Gastrocnemius medialis (tissue), 4 donors: Measurements from ENCODE around the gene RASSF8. TPM values are rescaled to one million over a fixed set of nuclear protein-coding genes. Genes with fewer than 3 reads are reported as not detected.

Experiments used
- ATAC-seq, 2 donors: fragments of 150-250 bp; one replicate each; pipeline ENCODE4 v1.9.1; 2016
- DNase-seq, 2 donors: peaks; one replicate each; pipeline ENCODE4 v3.0.0-alpha.2; 2019
- H3K27ac ChIP-seq, 4 donors: fragments of 200-600 bp; sonication (generic); 1 replicate in 1 of 4; 2 replicates in 3 of 4; pipeline ENCODE4 v1.5.1; 2016 to 2018; ENCODE audit warnings: mild to moderate bottlenecking in 2 of 4, moderate library complexity in 1 of 4
- H3K27me3 ChIP-seq, 3 donors: fragments of 200-600 bp; sonication (generic) in 2 of 3; 1 replicate in 1 of 3; 2 replicates in 2 of 3; pipeline versions ENCODE4 v1.5.1 to v1.6.0; 2016 to 2019; ENCODE audit warnings: mild to moderate bottlenecking in 1 of 3, moderate library complexity in 1 of 3
- H3K36me3 ChIP-seq, 2 donors: fragments of 200-600 bp; sonication (generic) in 1 of 2; one replicate each; pipeline ENCODE4 v1.5.1; 2017 to 2018
- H3K4me1 ChIP-seq, 2 donors: fragments of 200-600 bp; sonication (generic) in 1 of 2; one replicate each; pipeline ENCODE4 v1.5.1; 2016 to 2017; ENCODE audit warnings: mild to moderate bottlenecking in 2 of 2
- H3K4me3 ChIP-seq, 4 donors: fragments of 200-600 bp; sonication (generic) in 3 of 4; 1 replicate in 1 of 4; 2 replicates in 3 of 4; pipeline ENCODE4 v1.5.1; 2016 to 2019; ENCODE audit warnings: mild to moderate bottlenecking in 2 of 4
- H3K9me3 ChIP-seq, 3 donors: fragments of 200-600 bp; sonication (generic) in 2 of 3; 1 replicate in 1 of 3; 2 replicates in 2 of 3; pipeline ENCODE4 v1.5.1; 2016 to 2019
- POLR2A ChIP-seq, 2 donors: fragments of 450-650 bp; IDR thresholded peaks; one replicate each; pipeline ENCODE4 v1.6.1; 2017; ENCODE audit warnings: antibody characterized with exemption in 2 of 2, mild to moderate bottlenecking in 2 of 2, moderate library complexity in 2 of 2
- in situ Hi-C, 4 donors: fragments of 200-750 bp; cut with MboI; loops; one replicate each; pipeline versions ENCODE4 v1.15.0 to v1.8.0; 2017; ENCODE audit warnings: low sequenced_read_pairs in 4 of 4
- intact Hi-C: fragments of 100-400 bp; cut with DNase I; formaldehyde crosslinking; loops from one replicate; pipeline ENCODE4 v1.15.1; 2023; ENCODE audit warnings: low total_unique reads
- total RNA-seq, 4 donors: library from RNA; depleted of rRNA; stranded (reverse); fragments of >200 nt; gene quantifications; one replicate each; pipeline versions ENCODE4 v1.1.0 to v1.2.3, GENCODE V29; 2016
- TF ChIP-seq, protein P1 (sequence below), 5 experiments: fragments of 450-650 bp in 3 of 5; fragments of 200-600 bp in 2 of 5; sonication (generic) in 2 of 5; IDR thresholded peaks in 4 of 5; conservative IDR thresholded peaks in 1 of 5; 1 replicate in 4 of 5; 2 replicates in 1 of 5; pipeline ENCODE4 v1.5.1; 2016 to 2019; ENCODE audit warnings: antibody characterized with exemption in 5 of 5, mild to moderate bottlenecking in 3 of 5, moderate library complexity in 3 of 5

The RASSF8 gene
- total RNA-seq, 4 donors from 2014 or later = 23.6 to 36.8 (median 28.0) TPM

DNA sequence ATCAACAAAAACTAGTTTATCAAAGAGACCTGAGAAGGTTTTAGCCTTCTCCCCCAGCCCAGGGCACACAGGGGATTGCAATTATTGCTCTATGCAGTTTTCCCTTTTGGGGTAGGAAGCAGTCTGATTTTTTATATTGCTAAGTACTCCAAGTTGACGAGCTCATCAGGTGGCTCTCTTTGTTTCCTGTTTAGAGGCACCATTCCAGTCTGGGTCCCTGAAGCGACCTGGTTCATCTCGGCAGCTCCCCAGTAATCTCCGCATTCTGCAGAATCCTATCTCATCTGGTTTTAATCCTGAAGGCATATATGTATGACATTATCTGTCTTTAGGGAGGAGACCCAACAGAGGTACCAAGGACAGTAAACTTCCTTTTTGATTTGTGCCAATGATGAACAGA is 110.0 kb downstream of the RASSF8 start:
- no peaks in the 10 kb centered on the region for H3K4me1 ChIP-seq
- ATAC-seq = no peak
- no peaks in the 10 kb centered on the region for H3K36me3 ChIP-seq
- DNase-seq = no peak
- no peak overlapping the region for H3K27ac ChIP-seq
- no peak overlapping the region for H3K4me3 ChIP-seq
- H3K27me3 ChIP-seq = no peaks in the 10 kb centered on the region
- in situ Hi-C loops = no loop called here
- intact Hi-C loops = no loop called here
- no peaks in the 10 kb centered on the region for H3K9me3 ChIP-seq
- TF ChIP-seq, protein P1, sequence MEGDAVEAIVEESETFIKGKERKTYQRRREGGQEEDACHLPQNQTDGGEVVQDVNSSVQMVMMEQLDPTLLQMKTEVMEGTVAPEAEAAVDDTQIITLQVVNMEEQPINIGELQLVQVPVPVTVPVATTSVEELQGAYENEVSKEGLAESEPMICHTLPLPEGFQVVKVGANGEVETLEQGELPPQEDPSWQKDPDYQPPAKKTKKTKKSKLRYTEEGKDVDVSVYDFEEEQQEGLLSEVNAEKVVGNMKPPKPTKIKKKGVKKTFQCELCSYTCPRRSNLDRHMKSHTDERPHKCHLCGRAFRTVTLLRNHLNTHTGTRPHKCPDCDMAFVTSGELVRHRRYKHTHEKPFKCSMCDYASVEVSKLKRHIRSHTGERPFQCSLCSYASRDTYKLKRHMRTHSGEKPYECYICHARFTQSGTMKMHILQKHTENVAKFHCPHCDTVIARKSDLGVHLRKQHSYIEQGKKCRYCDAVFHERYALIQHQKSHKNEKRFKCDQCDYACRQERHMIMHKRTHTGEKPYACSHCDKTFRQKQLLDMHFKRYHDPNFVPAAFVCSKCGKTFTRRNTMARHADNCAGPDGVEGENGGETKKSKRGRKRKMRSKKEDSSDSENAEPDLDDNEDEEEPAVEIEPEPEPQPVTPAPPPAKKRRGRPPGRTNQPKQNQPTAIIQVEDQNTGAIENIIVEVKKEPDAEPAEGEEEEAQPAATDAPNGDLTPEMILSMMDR (IDR thresholded peaks at IDR 0.05 in 4 of 5, conservative IDR thresholded peaks at IDR 0.05 in 1 of 5) = no peak

DNA sequence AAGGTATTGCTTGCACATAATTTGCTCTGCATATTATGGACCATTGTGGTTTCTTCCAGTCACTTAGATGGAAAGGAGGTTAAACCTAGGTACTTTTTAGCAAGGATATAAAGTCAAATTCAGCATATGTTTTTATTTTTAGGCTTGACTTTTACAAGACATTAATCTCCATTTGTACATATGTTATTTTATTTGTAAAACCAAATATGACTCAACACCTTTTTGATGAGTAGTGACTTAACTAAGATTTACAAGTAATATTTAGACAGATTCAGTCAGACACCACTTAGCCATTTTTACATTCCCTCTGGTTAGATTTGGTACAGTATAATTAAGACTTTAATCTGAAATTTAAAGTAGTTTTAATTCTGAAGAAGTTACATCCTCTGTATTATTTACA is 111.3 kb downstream of the RASSF8 start:
- ATAC-seq = no peak
- DNase-seq = no peak
- Histone ChIP-seq H3K27ac (no peak overlapping the region), H3K36me3 (no peaks in the 10 kb centered on the region), H3K4me3 (no peak overlapping the region), H3K4me1 (no peaks in the 10 kb centered on the region), H3K9me3 (no peaks in the 10 kb centered on the region), H3K27me3 (no peaks in the 10 kb centered on the region)
- intact Hi-C loops (no loop called here), in situ Hi-C loops (no loop called here)
- TF ChIP-seq, protein P1 (IDR thresholded peaks at IDR 0.05 in 4 of 5, conservative IDR thresholded peaks at IDR 0.05 in 1 of 5) = no peak
- no peak for TF ChIP-seq POLR2A (IDR thresholded peaks at IDR 0.05)

DNA sequence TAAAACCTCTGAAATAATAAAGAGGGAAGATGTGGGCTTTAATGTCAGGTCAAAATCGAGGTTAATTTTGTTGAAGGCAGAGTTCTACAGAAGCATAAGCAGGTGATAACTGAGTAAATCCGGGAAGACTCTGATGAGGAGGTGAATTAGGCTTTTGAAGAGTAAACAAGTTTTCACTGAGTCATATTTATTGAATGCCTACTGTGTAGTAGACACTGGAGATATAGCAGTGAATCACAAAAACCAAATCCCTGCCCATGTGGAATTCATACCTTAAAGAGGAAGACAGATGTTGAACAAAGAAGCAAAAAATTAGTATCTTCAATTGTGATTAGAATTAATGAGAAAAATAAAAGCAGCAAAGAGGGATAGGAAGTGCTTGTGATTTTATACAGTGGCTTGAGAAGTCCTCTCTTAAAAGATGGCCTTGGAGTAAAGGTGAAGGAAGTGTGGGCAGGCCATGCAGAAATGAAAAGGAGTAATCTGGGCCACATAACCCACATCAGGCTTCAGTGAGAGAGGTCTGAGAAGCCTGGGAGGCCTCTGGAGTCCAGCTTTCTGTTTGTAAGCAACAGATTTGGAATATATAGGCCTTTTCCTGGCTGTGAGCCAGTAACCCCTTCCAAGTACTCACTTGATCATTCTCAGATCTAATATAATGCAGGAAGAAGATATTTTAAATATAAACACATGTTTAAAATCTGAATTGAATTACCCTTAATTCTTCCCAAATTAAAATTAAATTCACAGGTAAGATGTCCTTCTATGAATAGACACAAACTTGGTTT is 119.6 kb downstream of the RASSF8 start:
- in situ Hi-C loops = loop anchor here in 3 of 4 donors (25.0 kb wide), 2 partner anchors 559 to 584 kb away; no protein-coding TSS in a partner anchor
- no peak for TF ChIP-seq POLR2A (IDR thresholded peaks at IDR 0.05)
- TF ChIP-seq, protein P1 (IDR thresholded peaks at IDR 0.05 in 4 of 5, conservative IDR thresholded peaks at IDR 0.05 in 1 of 5) = no peak
- intact Hi-C loops = no loop called here
- ATAC-seq (no peak), DNase-seq (no peak)
- no peaks in the 10 kb centered on the region for H3K4me1 ChIP-seq
- no peak overlapping the region for H3K27ac ChIP-seq
- no peaks in the 10 kb centered on the region for H3K9me3 ChIP-seq
- H3K27me3 ChIP-seq = no peaks in the 10 kb centered on the region
- no peaks in the 10 kb centered on the region for H3K36me3 ChIP-seq
- H3K4me3 ChIP-seq = no peak overlapping the region

DNA sequence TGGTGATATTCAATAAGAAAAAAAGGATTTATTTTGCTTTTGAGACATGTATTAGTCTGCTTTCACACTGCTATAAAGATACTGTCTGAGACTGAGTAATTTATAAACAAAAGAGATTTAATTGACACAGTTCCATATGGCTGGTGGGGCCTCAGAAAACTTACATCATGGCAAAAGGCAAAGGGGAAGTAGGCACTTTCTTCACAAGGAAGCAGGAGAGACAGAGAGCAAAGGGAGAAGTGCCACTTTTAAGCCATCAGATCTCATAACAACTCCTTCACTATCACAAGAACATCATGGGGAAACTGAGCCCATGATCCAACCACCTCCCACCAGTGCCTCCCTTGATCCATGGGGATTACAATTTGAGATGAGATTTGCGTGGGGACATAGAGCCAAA is 122.4 kb downstream of the RASSF8 start:
- intact Hi-C loops (no loop called here), in situ Hi-C loops (loop anchor here in 3 of 4 donors (25.0 kb wide), 2 partner anchors 556 to 581 kb away; no protein-coding TSS in a partner anchor)
- H3K27ac ChIP-seq = no peak overlapping the region
- H3K27me3 ChIP-seq = no peaks in the 10 kb centered on the region
- ATAC-seq = no peak
- no peaks in the 10 kb centered on the region for H3K36me3 ChIP-seq
- no peak for DNase-seq
- H3K4me1 ChIP-seq = no peaks in the 10 kb centered on the region
- no peak overlapping the region for H3K4me3 ChIP-seq
- TF ChIP-seq, protein P1 (IDR thresholded peaks at IDR 0.05 in 4 of 5, conservative IDR thresholded peaks at IDR 0.05 in 1 of 5) = no peak
- TF ChIP-seq POLR2A (IDR thresholded peaks at IDR 0.05) = no peak
- H3K9me3 ChIP-seq = no peaks in the 10 kb centered on the region
